GM12801 (cell line): ENCODE data around the gene PTPN21.

Experiments used
- TF ChIP-seq, protein P1 (sequence below): IDR thresholded peaks from one replicate; pipeline ENCODE4 v1.5.1; 2011; ENCODE audit warnings: control low read depth; ENCODE audit not compliant: insufficient read length; ENCODE audit errors: extremely low read depth

Gene PTPN21

DNA sequence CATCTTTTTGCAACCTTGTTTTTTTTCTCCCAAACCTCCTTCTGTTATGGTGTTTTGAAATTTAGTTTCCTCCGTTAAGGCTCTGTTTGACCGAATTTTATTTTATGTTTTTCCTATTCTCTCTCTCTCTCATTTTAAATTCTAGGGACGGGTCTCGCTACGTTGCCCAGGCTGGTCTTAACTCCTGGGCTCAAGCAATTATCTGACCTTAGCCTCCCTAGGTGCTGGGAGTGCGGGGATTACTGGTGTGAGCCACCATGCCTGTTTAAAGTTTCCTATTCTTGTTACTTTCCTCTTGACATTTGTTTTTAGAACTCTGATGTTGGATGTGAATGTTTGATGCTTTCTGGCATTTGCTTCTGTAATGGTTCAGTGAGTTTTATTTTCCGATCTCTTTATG lies 9.0 kb upstream of the PTPN21 start:
- TF ChIP-seq, protein P1, sequence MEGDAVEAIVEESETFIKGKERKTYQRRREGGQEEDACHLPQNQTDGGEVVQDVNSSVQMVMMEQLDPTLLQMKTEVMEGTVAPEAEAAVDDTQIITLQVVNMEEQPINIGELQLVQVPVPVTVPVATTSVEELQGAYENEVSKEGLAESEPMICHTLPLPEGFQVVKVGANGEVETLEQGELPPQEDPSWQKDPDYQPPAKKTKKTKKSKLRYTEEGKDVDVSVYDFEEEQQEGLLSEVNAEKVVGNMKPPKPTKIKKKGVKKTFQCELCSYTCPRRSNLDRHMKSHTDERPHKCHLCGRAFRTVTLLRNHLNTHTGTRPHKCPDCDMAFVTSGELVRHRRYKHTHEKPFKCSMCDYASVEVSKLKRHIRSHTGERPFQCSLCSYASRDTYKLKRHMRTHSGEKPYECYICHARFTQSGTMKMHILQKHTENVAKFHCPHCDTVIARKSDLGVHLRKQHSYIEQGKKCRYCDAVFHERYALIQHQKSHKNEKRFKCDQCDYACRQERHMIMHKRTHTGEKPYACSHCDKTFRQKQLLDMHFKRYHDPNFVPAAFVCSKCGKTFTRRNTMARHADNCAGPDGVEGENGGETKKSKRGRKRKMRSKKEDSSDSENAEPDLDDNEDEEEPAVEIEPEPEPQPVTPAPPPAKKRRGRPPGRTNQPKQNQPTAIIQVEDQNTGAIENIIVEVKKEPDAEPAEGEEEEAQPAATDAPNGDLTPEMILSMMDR, result no peak

DNA sequence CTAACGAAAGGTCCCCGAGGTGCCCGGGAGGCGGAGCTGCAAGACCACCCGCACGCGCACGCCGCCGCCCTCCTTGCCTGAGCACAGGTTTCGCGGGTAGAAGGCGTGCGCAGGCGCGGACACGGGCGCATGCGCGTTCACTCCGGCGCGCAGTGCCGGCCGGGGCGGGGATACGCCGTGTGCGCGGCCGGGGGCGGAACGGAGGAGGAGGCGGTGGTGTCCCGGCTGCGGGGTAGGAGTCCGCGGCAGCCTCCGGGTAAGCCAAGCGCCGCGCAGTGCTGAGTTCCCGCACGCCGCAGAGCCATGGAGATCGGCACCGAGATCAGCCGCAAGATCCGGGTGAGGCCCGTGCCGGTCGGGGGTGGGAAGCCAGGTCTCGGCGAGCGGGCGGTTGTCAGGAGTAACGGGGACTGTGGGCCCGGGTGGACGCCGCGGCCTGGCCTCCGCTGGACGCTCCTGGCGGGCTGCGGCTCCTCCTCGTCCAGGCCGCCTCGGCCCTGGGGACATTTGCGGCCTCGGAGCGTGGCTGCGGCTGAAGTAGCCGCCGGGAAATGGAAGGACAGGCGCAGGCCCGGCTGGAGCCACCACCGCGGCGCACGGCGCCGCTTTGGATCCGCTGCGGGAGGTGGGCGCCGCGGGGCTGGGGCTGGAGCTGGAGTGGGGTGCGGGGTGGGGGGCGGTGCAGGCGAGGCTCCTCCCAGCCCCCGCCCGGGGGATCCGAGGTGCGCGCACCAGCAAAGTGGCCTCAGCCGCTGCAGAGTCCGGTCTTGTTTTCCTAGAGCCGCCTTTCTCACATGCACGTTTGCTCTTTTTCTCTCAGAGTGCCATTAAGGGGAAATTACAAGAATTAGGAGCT lies 8.3 kb upstream of the PTPN21 start, which contains the start of gene ZC3H14:
TSS of gene ZC3H14 (plus strand) at position 207 of the 856 bp plus-strand sequence. CDS start at position 304, 97 bp downstream.
- TF ChIP-seq, protein P1, result no peak

DNA sequence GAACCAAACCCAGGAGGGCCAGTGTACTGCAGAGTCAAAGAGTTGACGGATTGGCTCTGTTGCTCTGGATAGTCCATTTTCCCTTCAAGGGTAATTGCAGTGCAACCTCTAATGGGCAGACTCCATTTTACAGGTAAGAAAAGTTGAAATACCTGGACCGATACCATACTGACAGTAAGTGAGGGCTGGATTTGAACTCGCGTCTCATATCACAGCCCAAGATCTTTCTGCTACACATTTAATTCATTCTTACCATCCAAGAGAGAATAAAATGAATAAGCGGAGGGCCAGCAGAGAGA lies 7.7 kb upstream of the PTPN21 start:
- TF ChIP-seq, protein P1, result no peak

DNA sequence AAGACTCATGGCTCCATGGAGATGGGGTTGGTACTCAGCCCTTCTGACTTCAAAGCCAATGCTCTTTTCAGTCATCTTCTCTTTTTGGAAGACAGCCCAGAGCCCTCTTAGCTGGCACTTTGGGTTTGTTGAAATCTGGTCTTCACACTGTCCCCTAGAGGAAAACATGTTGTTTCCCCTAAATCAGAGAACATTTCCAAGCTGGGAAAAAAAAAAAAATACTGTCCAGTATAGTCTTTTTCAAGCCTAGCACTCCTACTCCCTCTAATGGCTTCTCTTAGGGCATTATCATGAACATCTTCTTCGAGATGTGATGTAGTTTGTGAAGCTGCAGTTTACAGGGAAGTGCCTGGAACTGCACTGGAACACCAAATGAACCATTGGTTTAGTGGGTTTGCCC lies 5.0 kb upstream of the PTPN21 start:
- TF ChIP-seq, protein P1, result no peak

DNA sequence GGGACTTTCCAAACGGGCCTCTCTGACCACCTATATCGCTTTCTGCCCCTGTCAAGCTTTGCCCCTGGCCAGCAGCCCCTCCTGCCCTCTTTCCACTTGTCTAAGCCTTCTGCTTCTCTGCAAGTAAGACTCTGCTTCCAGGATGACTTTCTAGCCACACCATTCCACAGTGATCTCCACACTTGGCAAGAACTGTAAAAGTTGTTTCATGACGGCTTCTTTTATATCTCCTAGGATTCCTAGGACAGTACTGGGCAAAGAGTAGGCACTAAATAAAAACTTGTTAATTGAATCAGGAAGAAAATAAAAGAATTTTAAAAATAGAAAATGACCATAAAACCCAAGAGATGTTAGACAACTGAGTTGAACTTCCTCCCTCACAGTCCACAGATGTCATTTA lies 1.8 kb upstream of the PTPN21 start:
- TF ChIP-seq, protein P1, result no peak

DNA sequence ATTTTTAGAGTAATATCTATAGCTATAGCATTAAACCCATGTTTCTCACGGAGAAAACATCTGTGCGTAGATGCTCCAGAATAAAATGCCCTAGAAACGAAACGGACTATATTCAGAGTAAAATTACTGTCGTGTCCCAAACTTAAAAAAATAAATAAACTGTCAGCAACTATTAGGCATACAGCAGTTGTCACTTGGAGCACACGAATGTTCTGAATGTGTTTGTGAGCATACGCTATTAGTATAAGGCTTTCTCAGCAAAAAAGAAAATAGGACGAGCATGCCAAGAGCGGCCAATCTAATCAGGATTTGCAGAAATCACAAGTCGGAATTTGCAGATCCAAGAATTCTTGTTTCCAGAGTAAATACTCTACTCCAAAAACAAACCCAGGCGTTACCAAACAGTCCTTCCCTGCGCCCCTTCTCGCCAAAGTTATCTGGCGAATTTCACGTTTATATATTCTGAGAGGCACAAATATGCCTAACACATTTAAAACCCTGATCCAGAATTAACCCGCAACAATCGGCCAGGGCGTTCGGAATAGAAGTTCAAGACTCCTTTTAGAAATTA lies 836 bp downstream of the PTPN21 start:
- TF ChIP-seq, protein P1, result no peak

DNA sequence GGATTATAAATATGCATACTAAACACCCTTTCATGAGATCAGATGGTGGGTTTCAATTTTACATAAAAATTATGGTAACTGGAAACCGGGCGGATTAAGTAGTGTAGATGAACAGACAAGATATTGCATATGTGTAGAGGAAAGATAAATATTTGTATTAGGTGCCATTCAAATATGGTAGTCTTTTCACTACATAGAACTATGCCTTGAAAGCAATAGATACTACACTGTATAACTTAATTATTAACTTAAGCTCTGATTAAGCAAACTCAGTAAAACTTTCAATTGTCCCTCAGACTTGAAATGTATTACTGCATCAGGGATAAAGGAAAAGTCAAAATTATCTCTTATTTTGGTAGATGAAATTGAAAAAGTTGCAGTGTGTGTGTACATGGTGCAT lies 1.9 kb downstream of the PTPN21 start:
- TF ChIP-seq, protein P1, result no peak
